ENCODE results near the gene ROR2. TPM values are rescaled to one million over a fixed set of nuclear protein-coding genes. Genes with fewer than 3 reads are reported as not detected.
A peak's percentile ranks its signal among the peaks of the same experiment; 100 is the strongest.

ROR2 gene
- total RNA-seq, 1 experiment from 2014 or later: 2.7 TPM

- Histone ChIP-seq H2BK5ac (ENCODE audit: insufficient read length, low read length) (no peak overlapping the region), H3K9ac (ENCODE audit: extremely low read depth, insufficient read length, low read length) (no peak overlapping the region), H4K20me1 (ENCODE audit: control insufficient read depth, insufficient read depth, insufficient read length) (no peaks in the 10 kb centered on the region), H3K4ac (ENCODE audit: low read depth, low read length) (no peak overlapping the region), H3K56ac (ENCODE audit: insufficient read length, low read depth, low read length) (no peak overlapping the region), H2BK15ac (ENCODE audit: low read depth, low read length) (no peak overlapping the region), H4K5ac (ENCODE audit: insufficient read length, low read depth, low read length) (no peak overlapping the region), H3K23me2 (ENCODE audit: insufficient read length, low read depth, low read length, poor library complexity, severe bottlenecking) (no peaks in the 10 kb centered on the region), H2BK12ac (ENCODE audit: insufficient read length, low read depth, low read length) (no peak overlapping the region), H3K23ac (ENCODE audit: insufficient read length, low read depth, low read length) (no peak overlapping the region), H3K18ac (ENCODE audit: insufficient read length, low read depth, low read length) (no peak overlapping the region), H3K27ac (ENCODE audit: insufficient read length, low read depth, low read length) (no peak overlapping the region), H2BK20ac (ENCODE audit: low read depth, low read length, poor library complexity, severe bottlenecking) (no peak overlapping the region), H2AK5ac (ENCODE audit: insufficient read length, low read length) (no peak overlapping the region), H3K79me2 (ENCODE audit: insufficient read depth, low read length) (no peaks in the 10 kb centered on the region), H2BK120ac (ENCODE audit: low read depth, low read length, poor library complexity, severe bottlenecking) (no peak overlapping the region), H3K79me1 (ENCODE audit: insufficient read depth, low read depth, low read length, poor library complexity, severe bottlenecking) (no peaks in the 10 kb centered on the region), H3T11ph (ENCODE audit: low read length) (no peak overlapping the region), H3K14ac (ENCODE audit: insufficient read depth, low read length) (no peak overlapping the region), H4K91ac (ENCODE audit: insufficient read length, low read depth, low read length) (no peak overlapping the region), H3K4me2 (ENCODE audit: insufficient read depth, insufficient read length, low read length) (no peak overlapping the region), H4K8ac (replicated peaks; ENCODE audit: insufficient read length, low read depth, low read length) (no peak overlapping the region), H3K9me3 (ENCODE audit: control insufficient read depth, low read depth, low read length) (no peaks in the 10 kb centered on the region), H3K4me1 (ENCODE audit: insufficient read depth, low read length) (no peaks in the 10 kb centered on the region), H2AFZ (ENCODE audit: low read length) (no peak overlapping the region), H3K27me3 (ENCODE audit: insufficient read depth, low read length) (no peaks in the 10 kb centered on the region)
- no peak overlapping the region for H3K27ac Mint-ChIP-seq
- TF ChIP-seq CTCF (conservative IDR thresholded peaks at IDR 0.05): peak; percentile 16; the same call in 1 of the 3 replicates
- DNase-seq: no peak
- H3K27me3 Mint-ChIP-seq (ENCODE audit: low read depth): peaks cover 3% of the 10 kb centered on the region
- no peak overlapping the region for H3K4me3 Mint-ChIP-seq
- peaks cover 4 to 13% of the 10 kb centered on the region in 2 experiments; a peak in 4 of 5 replicates for H3K9me3 Mint-ChIP-seq
- peaks cover 0 to 2% (median 0%) of the 10 kb centered on the region in 3 experiments; a peak in 1 of 7 replicates for H3K36me3 Mint-ChIP-seq (ENCODE audit: insufficient read depth in 1 of 3, low read depth in 3 of 3)
- H3K4me1 Mint-ChIP-seq: peaks cover under 1 to 7% of the 10 kb centered on the region in 2 experiments; a peak in 1 of 4 replicates
- WGBS (ENCODE audit: extremely low coverage, insufficient read length, low lambda C conversion rate): no CpG with 5 or more reads among the region's 4 CpGs
These were observed 188.7 kb downstream of the ROR2 start for GRCh38 chr9:91761362-91761761.
